Gastroesophageal sphincter (tissue), 4 donors: ENCODE results near the gene OAS1. TPM values are rescaled to one million over a fixed set of nuclear protein-coding genes. Genes with fewer than 3 reads are reported as not detected.

ENCODE experiments used
- ATAC-seq: fragments of 150-250 bp; one replicate; pipeline ENCODE4 v1.9.1; 2016; ENCODE audit warnings: mild to moderate bottlenecking, moderate library complexity
- H3K27ac ChIP-seq, 4 donors: fragments of 200-600 bp; sonication (generic) in 3 of 4; 1 replicate in 3 of 4; 2 replicates in 1 of 4; pipeline ENCODE4 v1.5.1; 2016 to 2019
- H3K27me3 ChIP-seq: fragments of 200-600 bp; sonication (generic); one replicate; pipeline ENCODE4 v1.5.1; 2019
- H3K36me3 ChIP-seq, 2 donors: fragments of 200-600 bp; sonication (generic); one replicate each; pipeline ENCODE4 v1.5.1; 2019; ENCODE audit warnings: control low read depth in 1 of 2
- H3K4me1 ChIP-seq, 3 donors: fragments of 200-600 bp; sonication (generic); 1 replicate in 2 of 3; 2 replicates in 1 of 3; pipeline ENCODE4 v1.5.1; 2016 to 2019; ENCODE audit warnings: control low read depth in 2 of 3
- H3K4me3 ChIP-seq, 2 donors: fragments of 200-600 bp; sonication (generic); one replicate each; pipeline ENCODE4 v1.5.1; 2019; ENCODE audit warnings: mild to moderate bottlenecking in 1 of 2, moderate library complexity in 1 of 2
- H3K9me3 ChIP-seq, 3 donors: fragments of 200-600 bp; sonication (generic); one replicate each; pipeline ENCODE4 v1.5.1; 2017 to 2019; ENCODE audit warnings: control low read depth in 2 of 3
- EP300 ChIP-seq: sonication (generic); formaldehyde crosslinking; IDR thresholded peaks from one replicate; pipeline ENCODE4 v1.6.1; 2017; ENCODE audit warnings: antibody characterized with exemption, mild to moderate bottlenecking
- POLR2A ChIP-seq, 2 donors: fragments of 450-650 bp; IDR thresholded peaks; one replicate each; pipeline ENCODE4 v1.6.1; 2017; ENCODE audit warnings: antibody characterized with exemption in 2 of 2, mild to moderate bottlenecking in 2 of 2, moderate library complexity in 1 of 2
- POLR2AphosphoS5 ChIP-seq: sonication (generic); formaldehyde crosslinking; IDR thresholded peaks from one replicate; pipeline ENCODE4 v1.6.1; 2017; ENCODE audit warnings: antibody characterized with exemption
- WGBS, 2 donors: methylation state at CpG; one replicate each; pipeline ENCODE4 v1.1.5; 2018; ENCODE audit warnings: low coverage in 1 of 2; 5-methylcytosine and 5-hydroxymethylcytosine counted together
- total RNA-seq, 4 donors: library from RNA; depleted of rRNA; stranded (reverse); fragments of >200 nt; gene quantifications; one replicate each; pipeline ENCODE4 v1.1.0, GENCODE V29; 2016
- TF ChIP-seq, protein P1 (sequence below), 4 experiments: fragments of 200-600 bp in 2 of 4; fragments of 450-650 bp in 2 of 4; sonication (generic) in 1 of 4; IDR thresholded peaks; one replicate each; pipeline ENCODE4 v1.5.1; 2017 to 2019; ENCODE audit warnings: antibody characterized with exemption in 4 of 4, mild to moderate bottlenecking in 2 of 4, moderate library complexity in 2 of 4

Gene OAS1
- total RNA-seq, 4 donors from 2014 or later = 4.8 to 17.0 (median 7.6) TPM

DNA sequence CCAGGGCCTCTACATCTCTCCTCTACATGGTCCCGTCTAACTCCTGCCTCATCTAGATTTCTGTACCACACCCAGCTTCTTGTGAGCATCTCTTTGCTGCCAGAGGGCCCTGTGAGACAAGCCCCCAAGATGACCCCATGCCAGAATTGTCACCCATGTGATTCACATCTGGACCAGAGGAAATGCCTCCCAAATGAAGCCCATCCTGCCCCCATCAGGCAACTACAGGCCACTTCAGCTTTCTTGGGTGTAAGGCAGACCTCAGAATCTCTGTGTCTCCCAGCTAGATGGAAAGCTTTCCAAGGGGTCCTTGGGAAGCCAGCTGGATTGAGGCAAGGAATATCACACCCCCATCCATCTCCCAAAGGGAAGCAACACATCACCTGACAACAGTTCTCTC is 22.2 kb downstream of the OAS1 start:
- no peak overlapping the region for H3K27ac ChIP-seq
- H3K4me1 ChIP-seq = no peaks in the 10 kb centered on the region
- H3K27me3 ChIP-seq = no peaks in the 10 kb centered on the region
- H3K9me3 ChIP-seq = peaks cover 0 to 14% (median 0%) of the 10 kb centered on the region in 3 donors
- ATAC-seq = no peak
- TF ChIP-seq, protein P1, sequence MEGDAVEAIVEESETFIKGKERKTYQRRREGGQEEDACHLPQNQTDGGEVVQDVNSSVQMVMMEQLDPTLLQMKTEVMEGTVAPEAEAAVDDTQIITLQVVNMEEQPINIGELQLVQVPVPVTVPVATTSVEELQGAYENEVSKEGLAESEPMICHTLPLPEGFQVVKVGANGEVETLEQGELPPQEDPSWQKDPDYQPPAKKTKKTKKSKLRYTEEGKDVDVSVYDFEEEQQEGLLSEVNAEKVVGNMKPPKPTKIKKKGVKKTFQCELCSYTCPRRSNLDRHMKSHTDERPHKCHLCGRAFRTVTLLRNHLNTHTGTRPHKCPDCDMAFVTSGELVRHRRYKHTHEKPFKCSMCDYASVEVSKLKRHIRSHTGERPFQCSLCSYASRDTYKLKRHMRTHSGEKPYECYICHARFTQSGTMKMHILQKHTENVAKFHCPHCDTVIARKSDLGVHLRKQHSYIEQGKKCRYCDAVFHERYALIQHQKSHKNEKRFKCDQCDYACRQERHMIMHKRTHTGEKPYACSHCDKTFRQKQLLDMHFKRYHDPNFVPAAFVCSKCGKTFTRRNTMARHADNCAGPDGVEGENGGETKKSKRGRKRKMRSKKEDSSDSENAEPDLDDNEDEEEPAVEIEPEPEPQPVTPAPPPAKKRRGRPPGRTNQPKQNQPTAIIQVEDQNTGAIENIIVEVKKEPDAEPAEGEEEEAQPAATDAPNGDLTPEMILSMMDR (IDR thresholded peaks at IDR 0.05) = no peak
- TF ChIP-seq EP300 (no peak), POLR2AphosphoS5 (no peak), POLR2A (IDR thresholded peaks at IDR 0.05) (no peak)
- H3K4me3 ChIP-seq = no peak overlapping the region
- WGBS, 2 donors = 100% methylated on average over 1 of the region's 1 CpG; no CpG with 5 or more reads in 1 of the 2 donors
- H3K36me3 ChIP-seq = no peaks in the 10 kb centered on the region

DNA sequence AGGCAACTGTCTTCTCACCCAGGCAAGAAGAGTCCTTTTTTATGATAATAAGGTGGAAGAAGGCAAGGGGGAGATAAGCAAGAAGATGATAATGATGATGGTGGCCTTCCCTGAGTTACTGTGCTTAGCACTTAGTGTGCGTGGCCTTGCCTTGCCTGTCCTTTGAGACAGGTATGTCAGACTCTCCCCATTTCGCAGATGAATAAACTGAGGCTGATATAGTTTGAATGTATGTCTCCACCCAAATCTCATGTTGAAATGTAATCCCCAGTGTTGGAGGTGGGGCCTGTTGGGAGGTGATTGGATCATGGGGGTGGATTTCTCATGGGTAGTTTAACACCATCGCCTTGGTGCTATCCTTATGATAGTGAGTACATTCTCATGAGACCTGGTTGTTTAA is 23.0 kb downstream of the OAS1 start:
- no peaks in the 10 kb centered on the region for H3K4me1 ChIP-seq
- peaks cover 0 to 14% (median 0%) of the 10 kb centered on the region in 3 donors for H3K9me3 ChIP-seq
- H3K4me3 ChIP-seq = no peak overlapping the region
- TF ChIP-seq POLR2A (IDR thresholded peaks at IDR 0.05) = no peak
- no peak for TF ChIP-seq POLR2AphosphoS5
- TF ChIP-seq, protein P1 (IDR thresholded peaks at IDR 0.05) = no peak
- no peak for ATAC-seq
- H3K27me3 ChIP-seq = no peaks in the 10 kb centered on the region
- WGBS, 2 donors = 100% methylated on average over 2 of the region's 3 CpGs
- no peaks in the 10 kb centered on the region for H3K36me3 ChIP-seq
- H3K27ac ChIP-seq = no peak overlapping the region

DNA sequence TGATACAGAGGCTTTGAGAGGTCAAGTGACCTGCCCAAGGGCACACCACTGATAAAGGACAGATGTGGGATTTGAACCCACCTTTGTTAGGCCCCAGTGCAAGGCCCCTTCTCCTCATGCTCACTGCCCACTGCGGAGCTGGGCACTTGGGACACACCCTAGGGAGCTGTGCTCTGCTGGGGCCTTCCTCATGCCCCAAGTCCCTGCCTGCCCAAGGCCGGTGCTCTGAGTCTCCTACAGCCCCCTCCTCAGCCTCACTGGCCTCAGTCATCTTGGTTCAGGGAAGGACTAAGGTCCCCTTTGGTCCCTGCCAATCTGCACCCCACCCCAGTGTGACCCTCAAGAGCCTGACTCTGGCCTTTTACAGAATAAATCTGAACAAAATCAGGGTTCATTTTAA is 23.6 kb downstream of the OAS1 start:
- Histone ChIP-seq H3K27me3 (no peaks in the 10 kb centered on the region), H3K4me1 (no peaks in the 10 kb centered on the region), H3K4me3 (no peak overlapping the region), H3K9me3 (peaks cover 0 to 14% (median 0%) of the 10 kb centered on the region in 3 donors), H3K27ac (no peak overlapping the region), H3K36me3 (no peaks in the 10 kb centered on the region)
- TF ChIP-seq EP300 (no peak), POLR2AphosphoS5 (no peak), POLR2A (IDR thresholded peaks at IDR 0.05) (no peak)
- TF ChIP-seq, protein P1 (IDR thresholded peaks at IDR 0.05) = no peak
- ATAC-seq = no peak
- no CpG with 5 or more reads among the region's 2 CpGs for WGBS, 2 donors

DNA sequence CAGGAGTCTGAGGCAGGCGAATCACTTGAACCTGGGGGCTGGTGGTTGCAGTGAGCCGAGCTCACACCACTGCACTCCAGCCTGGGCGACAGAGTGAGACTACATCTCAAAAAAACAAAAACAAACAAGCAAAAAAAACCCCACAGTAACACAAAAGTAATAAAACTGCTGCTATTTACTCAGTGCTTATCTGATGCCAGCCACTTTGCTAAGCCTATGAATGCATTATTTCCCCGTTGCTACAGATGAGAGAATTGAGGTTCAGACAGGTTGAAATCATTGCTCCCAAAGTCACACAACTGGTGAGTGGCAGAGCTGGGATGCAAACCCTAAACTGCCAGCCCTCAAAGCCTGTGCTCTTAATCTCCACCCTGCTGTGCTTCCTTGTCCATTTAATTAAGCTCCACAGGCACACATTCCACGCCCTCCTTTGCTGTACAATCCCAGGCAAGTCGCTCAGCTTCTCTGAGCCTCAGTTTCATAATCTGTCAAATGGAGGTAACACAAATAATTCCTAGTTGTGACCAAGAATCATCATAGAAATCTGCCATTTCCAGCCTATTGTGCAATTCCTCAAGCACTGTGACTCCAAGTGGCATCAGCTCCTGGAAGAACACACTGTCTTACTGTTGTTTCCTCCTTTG is 25.8 kb downstream of the OAS1 start:
- TF ChIP-seq POLR2A (IDR thresholded peaks at IDR 0.05) = no peak
- no peak for TF ChIP-seq EP300
- TF ChIP-seq POLR2AphosphoS5 = no peak
- TF ChIP-seq, protein P1 (IDR thresholded peaks at IDR 0.05) = no peak
- WGBS, 2 donors = 34 to 75% methylated on average over 2 to 3 of the region's 6 CpGs
- Histone ChIP-seq H3K27me3 (no peaks in the 10 kb centered on the region), H3K4me3 (no peak overlapping the region), H3K36me3 (no peaks in the 10 kb centered on the region), H3K4me1 (no peaks in the 10 kb centered on the region), H3K27ac (no peak overlapping the region), H3K9me3 (peaks cover 0 to 9% (median 0%) of the 10 kb centered on the region in 3 donors)
- no peak for ATAC-seq

DNA sequence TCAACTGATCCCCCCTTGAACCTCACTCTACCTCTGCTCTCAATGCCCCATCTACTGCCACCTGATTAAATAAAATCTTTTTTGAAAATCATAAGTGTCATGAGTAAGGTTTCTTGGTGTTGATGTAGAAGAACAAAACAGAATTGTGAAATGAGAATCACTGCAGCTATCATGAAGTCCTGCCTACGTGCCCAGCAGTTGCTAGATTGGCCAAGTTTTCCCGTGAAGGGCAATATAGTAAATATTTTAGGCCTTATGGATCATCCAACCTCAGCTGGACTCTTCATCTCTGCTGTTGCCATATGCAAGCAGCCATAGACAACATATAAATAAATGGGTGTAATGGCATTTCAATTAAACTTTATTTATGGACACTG is 26.4 kb downstream of the OAS1 start:
- no peaks in the 10 kb centered on the region for H3K4me1 ChIP-seq
- TF ChIP-seq, protein P1 (IDR thresholded peaks at IDR 0.05) = no peak
- TF ChIP-seq POLR2AphosphoS5 = no peak
- 68 to 92% methylated on average over 2 of the region's 2 CpGs for WGBS, 2 donors
- H3K9me3 ChIP-seq = peaks cover 0 to 4% (median 0%) of the 10 kb centered on the region in 3 donors
- no peak for ATAC-seq
- H3K27me3 ChIP-seq = no peaks in the 10 kb centered on the region
- no peaks in the 10 kb centered on the region for H3K36me3 ChIP-seq
- no peak overlapping the region for H3K27ac ChIP-seq
- H3K4me3 ChIP-seq = no peak overlapping the region
